SK-MEL-5 (cell line): Measurements from ENCODE around the gene KRTAP5-10. TPM values are rescaled to one million over a fixed set of nuclear protein-coding genes. Genes with fewer than 3 reads are reported as not detected.
"Not testable (repeated sequence)": the region's sequence is repeated elsewhere in the genome, so short reads cannot be mapped to it uniquely, and the experiment has no call there.

Experiments
- DNase-seq: peaks from one replicate; pipeline ENCODE4 v3.0.0-alpha.2; 2016; ENCODE audit warnings: low read depth, low spot score
- in situ Hi-C: cut with HindIII; loops from 2 replicates; pipeline ENCODE4 v1.10.0; 2016; ENCODE audit warnings: low sequenced_read_pairs, high pct_unique_total_duplicates, low pct_unique_long_range_greater_than_20kb
- total RNA-seq: library from RNA; depleted of rRNA; stranded (reverse); fragments of >200 nt; shearing (Covaris generic); gene quantifications from 2 replicates; pipeline ENCODE4 v1.2.3, GENCODE V29; 2014

Gene KRTAP5-10
- total RNA-seq, 1 experiment from 2014 or later, result 0.53 TPM

DNA sequence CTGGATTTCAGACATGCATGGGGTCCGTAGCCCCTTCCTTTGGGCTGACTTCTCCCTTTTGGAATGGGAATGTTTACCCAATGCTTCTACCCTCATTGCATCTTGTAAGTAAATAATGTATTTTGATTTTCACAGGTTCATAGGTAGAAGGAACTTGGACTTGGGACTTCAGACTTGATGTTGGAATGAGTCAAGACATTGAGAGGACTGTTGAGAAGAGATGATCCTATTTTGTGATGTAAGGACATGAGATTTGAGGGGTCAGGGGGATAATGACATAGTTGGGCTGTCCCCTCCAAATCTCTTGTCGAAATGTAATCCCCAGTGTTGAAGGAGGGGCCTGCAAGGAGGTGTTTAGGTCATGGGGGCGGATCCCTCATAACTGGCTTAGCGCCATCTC lies 933 bp upstream of the KRTAP5-10 start:
- DNase-seq, result no peak
- in situ Hi-C loops, result no loop called here

- DNase-seq, result no peak
- in situ Hi-C loops, result no loop called here
Observed at GRCh38 chr11:71566081-71566620, 788 bp downstream of the KRTAP5-10 start.

DNA sequence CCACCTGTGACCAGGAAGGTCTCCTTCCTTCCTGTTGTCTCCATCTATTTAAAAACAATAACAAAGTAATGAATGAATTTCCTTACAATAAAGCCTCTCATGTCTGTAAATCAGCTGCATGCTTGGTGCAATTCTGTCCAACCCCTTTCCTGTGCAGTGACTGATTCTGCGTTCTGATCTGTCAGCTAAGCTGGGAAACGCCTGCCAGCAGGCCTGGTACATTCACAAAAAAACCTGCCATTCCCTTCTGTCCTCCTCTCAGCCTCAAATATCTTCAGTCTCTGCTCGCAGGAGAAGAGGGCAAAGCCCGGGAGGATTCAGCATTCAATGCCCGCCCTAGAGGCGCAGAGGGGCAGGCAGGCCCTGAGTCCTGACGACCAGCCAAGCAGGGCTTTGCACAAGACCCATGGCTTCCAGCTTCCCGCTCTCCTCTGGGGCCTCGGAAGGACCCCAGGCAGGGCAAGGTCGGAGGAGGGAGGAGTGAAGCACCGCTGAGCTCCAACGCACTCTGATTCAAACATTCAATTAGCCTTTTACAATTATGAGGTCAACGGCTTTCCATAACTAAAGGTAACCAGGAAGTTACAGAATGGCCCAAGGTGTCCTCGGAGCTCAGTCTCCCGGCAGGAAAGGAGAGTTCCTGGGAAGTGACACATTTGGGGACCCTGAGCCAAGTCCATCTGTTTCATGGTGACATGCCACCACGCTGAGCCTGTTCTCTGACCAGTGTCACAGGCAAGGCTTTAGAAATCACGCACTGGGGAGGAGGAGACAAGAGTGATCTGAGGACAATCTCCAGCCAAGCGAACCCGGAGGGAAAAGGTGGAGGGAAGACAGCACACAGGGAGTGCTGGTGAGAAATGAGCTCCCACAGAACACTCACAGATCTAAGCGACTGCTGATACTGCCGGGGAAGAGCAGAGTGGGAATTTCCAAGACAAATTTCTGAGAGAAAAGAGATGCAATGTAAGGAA lies 1.6 kb downstream of the KRTAP5-10 start:
- in situ Hi-C loops, DNase-seq: not testable (repeated sequence)

DNA sequence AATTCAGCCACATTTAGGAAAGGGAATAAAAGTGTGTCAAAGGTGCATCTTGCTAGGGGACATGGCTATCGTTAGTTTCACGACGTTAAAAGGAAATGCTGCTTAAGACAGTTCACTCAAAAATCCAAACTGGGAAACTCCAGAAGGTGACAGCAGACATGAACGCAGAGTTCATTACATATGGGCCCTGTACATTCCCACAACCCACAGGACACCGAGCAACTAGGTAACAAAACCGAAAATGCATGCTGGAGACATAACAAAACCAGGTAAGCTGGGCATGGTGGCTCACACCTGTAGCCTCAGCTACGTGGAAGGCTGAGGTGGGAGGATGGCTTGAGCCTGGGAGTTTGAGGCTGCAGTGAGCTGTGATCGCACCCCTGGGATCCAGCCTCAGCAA lies 2.3 kb downstream of the KRTAP5-10 start:
- in situ Hi-C loops, DNase-seq: not testable (repeated sequence)

DNA sequence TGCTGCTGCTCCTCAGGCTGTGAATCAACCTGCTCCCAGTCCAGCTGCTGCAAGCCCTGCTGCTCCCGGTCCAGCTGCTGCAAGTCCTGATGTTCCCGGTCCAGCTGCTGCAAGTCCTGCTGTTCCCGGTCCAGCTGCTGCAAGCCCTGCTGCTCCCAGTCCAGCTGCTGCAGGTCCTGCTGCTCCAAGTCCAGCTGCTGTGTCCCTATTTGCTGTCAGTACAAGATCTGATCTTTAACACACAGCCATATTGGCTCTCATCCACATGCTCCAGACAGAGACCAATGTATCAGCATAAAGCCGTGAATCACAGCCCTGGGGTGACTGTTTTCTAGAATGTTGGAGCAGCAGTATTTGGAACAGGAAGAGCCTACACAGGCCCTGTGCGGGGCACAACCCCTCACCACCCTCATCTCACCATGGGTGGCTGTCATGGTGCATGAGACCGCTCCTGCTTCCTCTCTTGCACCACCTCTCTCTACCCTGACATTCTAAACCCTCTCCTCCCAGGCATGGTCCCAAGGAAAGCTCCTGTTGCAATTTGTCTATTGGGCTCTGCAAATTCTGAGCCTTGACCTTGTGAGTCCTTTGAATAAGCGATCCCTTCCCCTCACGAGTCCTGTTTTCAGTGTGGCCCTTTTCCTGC lies 3.5 kb downstream of the KRTAP5-10 start:
- no peak for DNase-seq
- in situ Hi-C loops, result no loop called here

- in situ Hi-C loops, DNase-seq: not testable (repeated sequence)
Observed at GRCh38 chr11:71571101-71571850, 5.9 kb downstream of the KRTAP5-10 start.

- DNase-seq, result no peak
- in situ Hi-C loops, result no loop called here
Observed at GRCh38 chr11:71572811-71573210, 7.4 kb downstream of the KRTAP5-10 start.

DNA sequence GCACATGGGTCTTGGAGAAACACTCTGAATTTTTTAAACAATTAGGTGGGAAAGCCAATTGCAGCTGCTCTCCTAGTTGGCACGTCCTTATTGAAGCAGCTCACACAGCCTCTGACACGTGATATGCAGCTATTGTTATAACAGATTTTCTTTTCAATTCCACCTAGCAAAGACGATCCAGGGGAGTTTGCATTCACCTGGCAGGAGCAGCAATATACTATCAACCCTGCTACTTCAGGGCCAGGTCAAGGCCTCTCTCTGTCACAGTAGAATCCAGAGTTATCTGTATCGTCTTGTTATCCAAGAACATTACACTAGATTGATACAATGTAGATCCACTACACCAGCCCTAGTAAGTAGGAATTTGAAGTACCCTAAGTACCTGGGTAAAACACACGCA lies 9.1 kb downstream of the KRTAP5-10 start:
- DNase-seq, result no peak
- in situ Hi-C loops, result no loop called here

- DNase-seq, result no peak
- in situ Hi-C loops, result no loop called here
Observed at GRCh38 chr11:71575723-71576424, 10.5 kb downstream of the KRTAP5-10 start.

GRCh38 chr11:71576688-71577465 lies 11.5 kb downstream of the KRTAP5-10 start:
- in situ Hi-C loops, DNase-seq: not testable (repeated sequence)

- in situ Hi-C loops, result no loop called here
- no peak for DNase-seq
Observed at GRCh38 chr11:71577469-71578004, 12.2 kb downstream of the KRTAP5-10 start.

- DNase-seq, in situ Hi-C loops: not testable (repeated sequence)
Observed at GRCh38 chr11:71579513-71579912, 14.2 kb downstream of the KRTAP5-10 start.

GRCh38 chr11:71580057-71581003 lies 15.0 kb downstream of the KRTAP5-10 start:
- in situ Hi-C loops, result no loop called here

GRCh38 chr11:71581826-71582225 lies 16.5 kb downstream of the KRTAP5-10 start:
- in situ Hi-C loops, result no loop called here
- no peak for DNase-seq

More at GRCh38 chr11:71580057-71581003, 15.0 kb downstream of the KRTAP5-10 start:
- peak; percentile 95 for DNase-seq

GRCh38 chr11:71582309-71582895 lies 17.0 kb downstream of the KRTAP5-10 start, which contains the start of gene KRTAP5-11:
Gene KRTAP5-11, minus strand, starts transcription at chr11:71582875. Its CDS starts 38 bp downstream, at chr11:71582837.
- in situ Hi-C loops, result no loop called here

More at GRCh38 chr11:71582309-71582895, 17.0 kb downstream of the KRTAP5-10 start, which contains the start of gene KRTAP5-11:
- no peak for DNase-seq
